ENCODE results near the gene POLE.

Gene POLE

DNA sequence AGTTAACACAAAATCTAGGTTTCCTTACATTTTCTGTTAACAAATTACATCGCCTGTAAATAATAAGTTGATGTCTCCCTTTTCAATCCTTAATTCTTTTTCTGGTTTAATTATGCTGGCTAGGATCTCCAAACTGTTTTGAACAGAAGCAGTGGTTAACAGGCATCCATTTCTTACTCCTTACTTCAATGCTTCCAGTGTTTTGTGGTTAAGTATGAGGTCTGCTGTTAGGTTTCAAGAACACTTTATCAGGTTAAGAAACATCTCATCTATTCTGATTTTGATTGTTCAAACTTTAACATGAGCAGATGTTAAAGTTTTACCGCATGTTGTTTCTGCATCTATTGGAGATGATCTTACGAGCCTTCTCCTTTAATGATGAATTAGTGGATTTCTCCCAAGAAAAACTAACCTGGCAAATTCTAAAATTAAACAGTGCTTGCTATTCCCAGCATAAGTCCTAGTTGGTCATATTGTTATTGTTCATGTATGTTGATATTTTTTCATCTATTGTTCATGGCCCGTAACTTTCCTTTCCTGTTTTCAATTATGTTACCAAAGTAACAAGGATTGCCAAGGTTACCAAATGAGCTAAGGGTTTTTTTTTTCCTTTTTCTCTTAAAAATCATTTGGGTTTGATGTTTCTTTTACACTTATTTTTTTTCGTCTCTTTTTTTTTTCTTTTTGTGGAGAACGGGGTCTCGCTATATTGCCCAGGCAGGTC is 33.4 kb downstream of the POLE start:
- DNase-seq (ENCODE audit: low spot score): no peak

- no peak for DNase-seq (ENCODE audit: low spot score)
Measured at GRCh38 chr12:132651444-132652100, 35.6 kb downstream of the POLE start.

DNA sequence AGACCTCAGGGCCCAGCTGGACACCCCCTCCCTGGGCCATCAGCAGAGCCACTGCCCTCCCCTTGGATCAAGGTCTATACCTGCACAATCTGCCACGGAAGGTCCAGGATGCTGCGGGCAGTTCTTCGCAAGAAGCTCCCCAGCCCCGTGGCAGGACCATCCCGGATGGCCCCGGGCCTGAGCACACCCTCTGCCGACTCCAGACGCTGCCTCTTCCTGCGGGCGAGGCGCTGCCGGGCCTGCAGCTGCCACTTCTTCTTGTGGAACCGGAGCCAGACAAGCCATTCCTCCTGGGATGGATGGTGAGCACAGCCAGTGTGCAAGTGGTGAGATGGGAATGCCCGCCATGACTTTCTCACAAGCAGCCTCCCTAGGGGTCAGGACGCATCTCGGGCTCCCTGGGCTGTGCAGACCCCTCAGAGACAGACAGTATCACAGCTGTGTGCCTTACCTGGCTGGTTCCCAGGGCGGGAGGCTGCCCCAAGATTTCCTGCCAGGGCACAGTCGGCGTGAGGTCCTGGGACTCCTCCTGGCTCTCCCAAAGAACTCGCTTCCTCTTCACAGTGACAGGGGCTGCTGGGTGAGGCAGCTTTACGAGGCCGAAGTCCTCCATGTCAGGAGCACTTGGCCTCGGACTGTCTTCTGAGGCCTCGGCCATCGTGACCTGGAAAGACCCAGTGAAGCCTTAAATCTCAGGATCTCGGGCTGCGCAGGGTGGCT is 37.8 kb downstream of the POLE start:
- DNase-seq (ENCODE audit: low spot score): no peak

DNA sequence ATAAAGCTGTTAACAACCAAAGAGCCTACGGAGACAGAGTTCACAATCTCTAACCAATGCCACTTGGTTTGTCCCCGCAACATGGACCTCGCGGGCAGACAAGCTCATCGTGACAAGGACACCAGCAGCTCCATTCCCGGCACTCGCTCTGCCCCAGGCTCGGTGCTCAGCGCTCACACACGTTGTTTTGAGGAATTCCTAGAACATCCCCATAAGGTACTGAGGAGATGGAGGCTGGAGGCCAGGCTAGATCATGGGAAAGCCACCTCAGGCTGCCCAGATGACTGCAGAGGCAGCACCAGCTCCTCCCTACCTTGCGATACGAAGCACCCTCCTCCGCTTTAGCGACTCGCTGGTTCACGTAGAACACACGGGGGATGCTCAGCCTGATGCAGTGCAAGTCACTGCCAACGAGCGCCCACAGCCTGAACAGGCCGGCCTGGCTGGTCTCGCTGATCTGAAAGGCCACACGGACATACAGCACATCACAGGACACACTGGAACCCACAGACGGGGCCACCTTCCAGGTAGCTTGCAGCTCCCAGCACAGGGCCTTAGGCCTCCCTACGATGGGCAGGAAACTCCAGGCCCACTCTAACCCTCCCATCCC is 38.4 kb downstream of the POLE start:
- DNase-seq (ENCODE audit: low spot score): no peak

GRCh38 chr12:132647858-132648257 is 39.3 kb downstream of the POLE start:
- DNase-seq (ENCODE audit: low spot score): no peak

DNA sequence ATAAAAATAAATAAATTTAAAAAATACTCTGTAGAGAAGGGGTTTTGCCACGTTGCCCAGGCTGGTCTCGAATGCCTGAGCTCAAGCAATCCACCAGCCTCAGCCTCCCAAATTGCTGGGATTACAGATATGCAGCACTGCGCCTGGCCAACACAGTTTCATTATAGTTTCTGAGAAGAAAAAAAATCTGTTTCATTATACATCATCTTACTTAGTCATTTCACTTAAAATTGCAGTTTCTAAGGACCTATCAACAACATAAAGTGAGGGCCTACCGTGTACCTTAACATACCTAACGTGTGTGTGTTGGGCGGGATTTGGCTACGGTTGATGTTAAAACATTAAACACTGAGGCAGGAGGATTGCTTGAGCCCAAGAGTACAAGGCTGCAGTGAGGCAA is 40.3 kb downstream of the POLE start:
- no peak for DNase-seq (ENCODE audit: low spot score)

DNA sequence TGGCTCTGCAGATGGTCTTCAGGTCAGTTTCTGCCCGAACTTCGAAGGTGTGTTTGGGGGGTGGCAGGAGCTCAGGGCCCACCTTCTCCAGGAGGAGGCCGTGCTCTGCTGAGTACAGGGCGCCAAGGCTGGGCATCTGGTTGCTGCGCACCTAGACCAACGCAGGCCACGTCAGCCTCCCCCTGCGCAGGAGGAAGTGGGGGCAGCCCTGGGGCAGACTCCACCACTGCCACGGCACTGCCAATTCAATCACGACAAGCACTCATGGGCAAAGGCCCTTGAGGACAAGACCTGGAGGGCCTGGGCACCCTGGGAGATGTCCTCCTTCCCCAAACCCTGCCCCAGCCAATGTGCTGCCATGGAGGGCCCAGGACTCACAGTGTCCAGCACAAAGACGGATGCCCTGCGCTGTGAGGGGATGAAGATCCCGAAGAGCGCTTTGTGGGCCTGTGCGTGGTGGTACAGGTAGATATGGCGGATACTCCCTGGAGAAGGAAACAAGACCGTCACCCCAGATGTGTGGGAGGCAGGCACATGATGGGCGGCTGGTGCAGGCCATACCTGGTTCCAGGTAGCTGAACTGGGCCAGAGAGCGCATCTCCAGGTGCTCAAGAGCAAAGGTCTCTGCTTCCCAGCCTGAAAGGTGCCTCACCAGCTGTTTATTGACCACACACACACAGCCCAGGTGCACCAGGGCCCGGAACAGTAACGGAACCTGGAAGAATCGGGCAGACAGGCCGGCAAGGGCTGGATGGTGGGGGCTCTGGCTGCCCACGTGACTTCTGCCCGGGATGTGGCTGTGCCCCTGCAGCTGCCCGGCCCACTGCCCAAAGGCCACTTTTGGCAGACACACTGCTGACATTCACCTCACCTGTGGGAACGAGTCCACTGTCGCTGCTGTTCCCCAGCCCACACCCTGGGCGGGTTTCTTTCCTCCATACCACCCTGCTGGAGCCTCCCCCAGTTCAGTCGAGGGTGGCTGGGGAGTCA is 44.0 kb downstream of the POLE start:
- no peak for DNase-seq (ENCODE audit: low spot score)

DNA sequence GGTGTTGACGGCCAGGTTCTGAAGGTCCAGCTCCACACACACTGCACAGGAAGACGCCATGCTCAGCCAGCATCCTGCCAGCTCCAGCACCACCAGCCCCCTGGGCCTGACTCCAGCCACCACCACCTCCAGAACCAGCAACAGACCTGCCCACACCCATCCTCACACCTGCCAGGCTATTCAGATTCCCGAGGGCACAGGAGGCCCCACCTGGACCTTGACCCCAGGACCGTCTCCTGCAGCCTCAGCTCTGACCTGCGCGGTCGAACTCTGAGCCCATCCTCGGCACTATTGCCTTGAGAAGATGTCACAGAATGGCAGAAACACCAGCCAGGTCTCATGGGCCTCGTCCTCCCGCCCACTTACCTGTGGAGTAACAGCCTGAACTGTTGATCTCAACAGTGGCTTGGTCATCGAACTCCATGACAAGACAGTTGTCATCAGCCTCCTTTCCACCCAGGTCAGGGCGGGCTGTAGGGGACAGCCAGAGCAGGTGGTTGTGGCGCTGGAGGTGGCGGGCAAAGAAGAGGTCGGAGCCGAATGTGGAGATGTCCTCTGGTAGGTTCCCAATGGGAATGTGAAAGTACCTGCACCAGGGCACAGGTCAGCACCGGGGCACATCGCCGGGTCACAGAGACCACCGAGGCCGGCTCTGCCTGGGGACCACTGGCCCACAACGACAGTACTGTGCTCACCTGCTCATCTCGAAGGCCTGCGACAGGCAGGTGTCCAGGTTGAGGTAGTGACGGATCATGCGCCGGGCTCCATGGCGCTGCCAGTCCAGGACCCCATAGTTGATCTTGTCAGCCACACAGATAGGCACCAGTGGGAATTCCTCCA is 45.1 kb downstream of the POLE start:
- no peak for DNase-seq (ENCODE audit: low spot score)

DNA sequence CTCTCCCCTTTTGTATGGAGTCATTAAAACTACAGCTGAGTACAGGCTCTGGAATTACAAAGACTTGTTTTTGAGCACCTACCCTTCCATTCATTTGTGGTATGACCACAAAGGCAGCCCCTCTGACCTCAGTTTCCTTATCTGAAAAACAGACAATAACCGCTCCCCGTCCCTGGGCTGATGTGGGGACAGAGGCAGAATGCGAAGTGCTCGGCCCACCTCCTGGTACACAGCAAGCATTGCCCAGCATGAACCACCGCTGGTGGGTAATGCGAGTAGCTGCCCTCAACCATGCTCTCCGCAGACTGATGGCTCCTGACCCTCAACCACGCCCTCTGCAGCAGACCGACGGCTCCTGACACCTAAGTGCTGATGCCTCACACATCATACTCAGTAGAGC is 46.2 kb downstream of the POLE start:
- no peak for DNase-seq (ENCODE audit: low spot score)

DNA sequence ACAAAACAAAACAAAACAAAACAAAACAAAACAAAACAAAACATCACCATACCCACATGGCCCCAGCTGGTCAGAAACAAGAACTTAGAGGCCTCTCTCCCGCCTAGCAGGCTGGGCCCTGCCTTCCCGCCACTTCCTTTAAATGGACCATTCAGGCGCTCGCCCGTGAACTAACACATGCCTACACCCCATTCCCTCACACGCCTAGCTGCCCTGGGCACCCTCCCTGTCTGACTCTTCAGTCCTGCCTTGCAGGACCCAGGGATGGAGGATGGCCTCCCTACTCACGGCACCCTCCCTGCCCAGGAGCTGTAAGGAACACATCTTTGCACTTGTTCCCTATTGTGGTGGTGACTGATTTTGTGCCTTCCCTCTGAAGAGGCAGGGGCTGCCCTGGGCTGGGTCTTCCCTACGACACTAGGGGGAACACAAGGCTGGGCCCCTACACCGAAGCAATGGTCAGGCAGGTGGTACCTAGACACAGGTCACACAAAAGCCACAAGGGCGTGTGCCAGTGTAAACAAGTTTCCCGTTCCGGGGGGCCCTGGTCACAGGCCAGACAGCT is 47.1 kb downstream of the POLE start:
- no peak for DNase-seq (ENCODE audit: low spot score)

DNA sequence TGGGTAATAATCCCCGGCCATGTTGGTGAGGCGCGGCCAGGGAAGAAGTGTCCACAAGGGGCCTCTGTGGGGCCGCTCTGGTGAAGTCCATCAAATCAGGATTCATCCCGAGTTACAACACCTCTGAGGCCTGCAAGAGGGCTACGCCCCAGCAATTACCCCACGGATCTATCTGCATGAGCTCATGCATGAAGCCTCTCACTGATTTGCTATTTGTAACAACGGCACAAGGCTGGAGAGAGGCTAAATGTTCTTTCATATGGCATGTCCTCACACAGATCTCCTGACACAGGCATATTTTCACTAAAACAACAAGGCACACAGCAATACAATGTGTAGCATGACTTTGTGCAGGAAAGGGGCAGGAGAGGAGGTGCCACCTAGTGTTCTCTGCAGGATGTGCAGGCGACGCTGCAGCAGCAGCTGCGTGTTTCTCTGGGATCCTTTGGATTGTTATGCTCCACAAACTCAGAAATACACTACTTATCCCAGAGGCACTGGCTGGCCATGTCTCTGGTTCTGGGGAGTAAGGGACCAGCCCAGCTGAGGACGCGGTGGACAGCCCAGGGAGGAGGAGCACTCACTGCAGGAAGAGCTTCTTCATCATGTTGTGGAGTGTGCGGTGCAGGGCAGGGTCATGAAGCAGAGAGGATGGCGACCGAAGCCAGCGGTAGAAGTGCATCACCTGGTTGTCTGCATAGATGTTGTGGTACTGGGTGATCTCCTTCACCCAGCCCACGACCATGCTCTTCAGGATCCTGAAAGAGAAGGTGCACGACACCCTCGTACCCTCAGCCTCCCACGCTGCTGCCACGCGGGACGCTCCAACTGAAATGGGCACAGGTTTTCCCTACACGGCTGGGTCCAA is 48.4 kb downstream of the POLE start:
- DNase-seq (ENCODE audit: low spot score): peak; percentile 9

DNA sequence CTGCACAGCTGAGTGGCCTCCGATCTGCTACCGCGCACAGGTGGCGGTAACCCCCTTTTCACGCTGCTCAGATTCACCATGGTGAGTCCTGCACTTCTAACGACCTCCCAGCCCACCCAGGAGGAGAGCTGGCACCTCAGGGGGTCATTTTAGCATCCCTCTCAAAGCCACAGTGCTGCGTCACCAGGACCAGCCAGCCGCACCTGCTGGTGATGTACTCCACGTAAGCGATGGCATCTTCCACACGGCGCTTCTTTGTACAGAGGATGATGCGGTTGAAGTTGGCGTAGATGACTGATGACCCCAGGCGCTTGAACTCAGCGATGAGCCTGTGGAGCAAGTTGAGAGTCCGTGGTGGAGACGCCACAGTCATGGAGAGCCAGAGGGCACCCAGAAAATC is 49.3 kb downstream of the POLE start:
- no peak for DNase-seq (ENCODE audit: low spot score)

- DNase-seq (ENCODE audit: low spot score): no peak
Measured at GRCh38 chr12:132635076-132635955, 51.8 kb downstream of the POLE start.

GRCh38 chr12:132634411-132634990 is 52.6 kb downstream of the POLE start:
- no peak for DNase-seq (ENCODE audit: low spot score)

DNA sequence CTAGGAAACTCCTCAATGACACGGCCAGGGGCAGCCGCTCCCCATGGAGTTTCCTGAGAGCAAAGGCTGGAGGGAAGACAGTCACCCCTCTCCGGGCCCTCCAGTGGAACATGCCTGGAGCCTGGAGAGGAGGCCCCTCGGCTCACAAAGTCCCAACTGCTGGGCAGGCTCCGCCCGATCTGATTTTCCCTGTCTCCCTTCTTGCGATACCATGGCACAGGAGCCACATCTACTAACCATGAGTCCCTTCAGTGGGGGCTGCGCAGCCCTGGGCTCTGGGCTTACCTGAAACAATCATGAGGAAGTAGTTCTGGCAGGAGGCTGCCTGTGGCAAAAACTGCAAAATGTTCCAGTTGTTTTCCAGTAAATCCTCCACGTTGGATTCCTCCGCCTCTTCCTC is 53.2 kb downstream of the POLE start:
- DNase-seq (ENCODE audit: low spot score): no peak

- no peak for DNase-seq (ENCODE audit: low spot score)
Measured at GRCh38 chr12:132633398-132633797, 53.7 kb downstream of the POLE start.

GRCh38 chr12:132632521-132633228 is 54.5 kb downstream of the POLE start:
- DNase-seq (ENCODE audit: low spot score): no peak
